Measurements from ENCODE around the gene PTPRM.

PTPRM gene

DNA sequence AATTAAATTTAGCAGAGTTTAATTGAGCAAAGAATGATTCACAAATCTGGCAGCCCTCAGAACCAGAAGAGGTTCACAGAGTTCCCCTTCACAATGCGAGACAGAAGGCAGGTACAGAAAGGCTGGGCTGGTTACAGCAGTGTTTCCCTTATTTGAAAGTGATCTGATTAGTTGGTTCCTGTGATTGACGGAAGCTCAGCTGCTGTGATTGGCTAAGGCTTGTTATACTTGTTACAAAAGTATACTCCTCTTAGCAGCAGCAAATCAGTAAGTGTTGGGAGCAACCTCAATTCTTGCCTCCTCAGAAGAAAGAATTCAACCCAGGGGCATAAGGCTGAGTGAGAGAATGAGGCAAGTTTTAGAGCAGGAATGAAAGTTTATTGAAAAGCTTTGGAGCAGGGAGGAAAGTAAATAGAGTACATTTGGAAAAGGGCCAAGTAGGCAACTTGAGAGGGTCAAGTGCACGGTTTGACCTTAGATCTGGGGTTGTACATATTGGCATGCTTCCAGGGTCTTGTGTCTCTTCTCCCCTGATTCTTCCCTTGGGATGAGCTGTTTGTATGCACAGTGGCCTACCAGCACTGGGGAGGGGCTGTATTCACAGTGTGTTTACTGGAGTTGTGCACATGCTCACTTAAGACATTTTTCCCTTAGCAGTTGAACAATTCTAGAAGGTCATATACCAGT is 610.4 kb downstream of the PTPRM start:
- no peak for TF ChIP-seq TAF1 (IDR thresholded peaks at IDR 0.05; ENCODE audit: low read depth, low read length)
- no peak for TF ChIP-seq PAX5 (IDR thresholded peaks at IDR 0.05; ENCODE audit: insufficient read depth, low read length, severe bottlenecking)
- TF ChIP-seq POLR2A (IDR thresholded peaks at IDR 0.05; ENCODE audit: low read depth, low read length), result no peak
- no peak for TF ChIP-seq POLR2AphosphoS5 (IDR thresholded peaks at IDR 0.05; ENCODE audit: low read depth, low read length)
- TF ChIP-seq POU2F2 (IDR thresholded peaks at IDR 0.05; ENCODE audit: low read depth, low read length), result no peak
- no peak for TF ChIP-seq SPI1 (IDR thresholded peaks at IDR 0.05; ENCODE audit: low read depth, low read length)
- FAIRE-seq (no peak), DNase-seq (ENCODE audit: insufficient read length, low spot score) (no peak)

GRCh38 chr18:8186413-8186812 is 619.3 kb downstream of the PTPRM start:
- FAIRE-seq, result no peak
- no peak for DNase-seq (ENCODE audit: insufficient read length, low spot score)
- no peak for TF ChIP-seq SPI1 (IDR thresholded peaks at IDR 0.05; ENCODE audit: low read depth, low read length)
- no peak for TF ChIP-seq POLR2AphosphoS5 (IDR thresholded peaks at IDR 0.05; ENCODE audit: low read depth, low read length)
- no peak for TF ChIP-seq PAX5 (IDR thresholded peaks at IDR 0.05; ENCODE audit: insufficient read depth, low read length, severe bottlenecking)
- TF ChIP-seq POLR2A (IDR thresholded peaks at IDR 0.05; ENCODE audit: low read depth, low read length), result no peak
- no peak for TF ChIP-seq TAF1 (IDR thresholded peaks at IDR 0.05; ENCODE audit: low read depth, low read length)
- TF ChIP-seq POU2F2 (IDR thresholded peaks at IDR 0.05; ENCODE audit: low read depth, low read length), result no peak

DNA sequence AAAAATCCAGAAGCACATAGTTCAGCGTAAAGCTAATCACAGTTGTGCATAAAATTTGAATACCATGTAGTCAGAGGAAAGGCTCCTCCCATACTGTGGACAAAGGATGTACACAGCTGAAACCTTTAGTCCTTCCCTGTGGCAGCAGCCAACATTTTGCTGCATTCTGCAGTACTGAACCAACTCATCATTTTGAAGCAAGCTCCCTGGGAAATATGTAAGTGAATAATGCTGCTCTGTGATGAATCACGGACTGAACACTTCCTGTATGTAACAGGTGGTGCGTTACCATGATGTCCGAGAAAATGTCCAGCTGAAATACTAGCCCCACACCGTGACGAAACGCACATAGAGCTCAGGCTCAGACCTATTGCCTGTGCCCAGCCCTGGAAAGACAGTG is 621.1 kb downstream of the PTPRM start:
- TF ChIP-seq POLR2A (IDR thresholded peaks at IDR 0.05; ENCODE audit: low read depth, low read length) (no peak), POU2F2 (IDR thresholded peaks at IDR 0.05; ENCODE audit: low read depth, low read length) (no peak), TAF1 (IDR thresholded peaks at IDR 0.05; ENCODE audit: low read depth, low read length) (no peak), POLR2AphosphoS5 (IDR thresholded peaks at IDR 0.05; ENCODE audit: low read depth, low read length) (no peak)
- FAIRE-seq (no peak), DNase-seq (ENCODE audit: insufficient read length, low spot score) (no peak)

DNA sequence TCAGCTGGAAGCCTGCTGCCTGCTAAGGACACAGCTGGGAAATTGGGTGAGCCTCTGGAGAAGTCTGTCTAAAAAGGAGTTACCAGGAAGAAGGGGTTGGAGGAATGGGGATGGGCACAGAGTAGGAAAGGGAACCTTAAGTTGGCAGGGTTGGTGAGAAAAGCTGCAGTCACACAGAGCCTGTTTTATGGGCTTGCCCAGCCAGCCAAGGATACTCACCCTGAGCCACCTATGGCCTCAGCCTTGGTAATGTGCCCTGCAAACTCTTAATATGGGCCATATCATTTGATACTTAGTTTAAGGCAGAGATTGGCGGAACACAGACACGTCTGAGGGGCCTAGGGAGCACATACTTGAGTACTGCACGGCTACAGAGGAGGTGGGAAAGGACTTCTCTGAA is 623.9 kb downstream of the PTPRM start:
- DNase-seq (ENCODE audit: insufficient read length, low spot score) (no peak), FAIRE-seq (no peak)
- TF ChIP-seq POU2F2 (IDR thresholded peaks at IDR 0.05; ENCODE audit: low read depth, low read length), result no peak
- no peak for TF ChIP-seq POLR2AphosphoS5 (IDR thresholded peaks at IDR 0.05; ENCODE audit: low read depth, low read length)
- no peak for TF ChIP-seq TAF1 (IDR thresholded peaks at IDR 0.05; ENCODE audit: low read depth, low read length)
- TF ChIP-seq POLR2A (IDR thresholded peaks at IDR 0.05; ENCODE audit: low read depth, low read length), result no peak

- no peak for FAIRE-seq
Observed at GRCh38 chr18:8194431-8194830, 627.3 kb downstream of the PTPRM start.

DNA sequence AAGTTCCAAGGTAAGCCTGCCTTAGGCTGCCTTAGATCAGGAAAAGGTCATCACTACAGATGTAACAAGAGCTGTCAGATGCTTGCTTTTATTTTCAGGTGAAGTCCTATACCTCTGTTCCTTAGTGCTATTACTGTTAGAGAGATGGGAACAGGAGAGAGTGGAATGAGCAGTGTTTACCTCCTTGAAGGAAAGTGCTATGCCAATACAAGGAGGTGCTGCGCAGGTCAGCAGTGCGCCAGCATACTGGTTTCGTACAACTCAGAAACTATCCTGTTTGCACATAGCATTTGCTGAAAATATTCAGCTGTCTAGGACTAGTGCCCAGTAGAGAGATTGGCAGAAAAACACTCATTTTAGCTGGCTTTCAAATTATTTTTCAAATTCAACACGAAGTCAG is 629.1 kb downstream of the PTPRM start:
- no peak for FAIRE-seq
- no peak for DNase-seq (ENCODE audit: insufficient read length, low spot score)
- TF ChIP-seq TAF1 (IDR thresholded peaks at IDR 0.05; ENCODE audit: low read depth, low read length), result no peak
- TF ChIP-seq PAX5 (IDR thresholded peaks at IDR 0.05; ENCODE audit: insufficient read depth, low read length, severe bottlenecking), result no peak
- no peak for TF ChIP-seq POLR2A (IDR thresholded peaks at IDR 0.05; ENCODE audit: low read depth, low read length)
- no peak for TF ChIP-seq SPI1 (IDR thresholded peaks at IDR 0.05; ENCODE audit: low read depth, low read length)
- TF ChIP-seq POU2F2 (IDR thresholded peaks at IDR 0.05; ENCODE audit: low read depth, low read length), result no peak
- TF ChIP-seq POLR2AphosphoS5 (IDR thresholded peaks at IDR 0.05; ENCODE audit: low read depth, low read length), result no peak

More at GRCh38 chr18:8194431-8194830, 627.3 kb downstream of the PTPRM start:
- DNase-seq (ENCODE audit: insufficient read length, low spot score), result no peak
- TF ChIP-seq POLR2AphosphoS5 (IDR thresholded peaks at IDR 0.05; ENCODE audit: low read depth, low read length), result no peak
- no peak for TF ChIP-seq SPI1 (IDR thresholded peaks at IDR 0.05; ENCODE audit: low read depth, low read length)
- no peak for TF ChIP-seq TAF1 (IDR thresholded peaks at IDR 0.05; ENCODE audit: low read depth, low read length)
- no peak for TF ChIP-seq POU2F2 (IDR thresholded peaks at IDR 0.05; ENCODE audit: low read depth, low read length)
- TF ChIP-seq POLR2A (IDR thresholded peaks at IDR 0.05; ENCODE audit: low read depth, low read length), result no peak
- TF ChIP-seq PAX5 (IDR thresholded peaks at IDR 0.05; ENCODE audit: insufficient read depth, low read length, severe bottlenecking), result no peak

- no peak for FAIRE-seq
- DNase-seq (ENCODE audit: insufficient read length, low spot score), result no peak
- TF ChIP-seq TAF1 (IDR thresholded peaks at IDR 0.05; ENCODE audit: low read depth, low read length) (no peak), POLR2AphosphoS5 (IDR thresholded peaks at IDR 0.05; ENCODE audit: low read depth, low read length) (no peak), POLR2A (IDR thresholded peaks at IDR 0.05; ENCODE audit: low read depth, low read length) (no peak), PAX5 (IDR thresholded peaks at IDR 0.05; ENCODE audit: insufficient read depth, low read length, severe bottlenecking) (no peak), SPI1 (IDR thresholded peaks at IDR 0.05; ENCODE audit: low read depth, low read length) (no peak), POU2F2 (IDR thresholded peaks at IDR 0.05; ENCODE audit: low read depth, low read length) (no peak)
Observed at GRCh38 chr18:8197499-8197898, 630.4 kb downstream of the PTPRM start.

DNA sequence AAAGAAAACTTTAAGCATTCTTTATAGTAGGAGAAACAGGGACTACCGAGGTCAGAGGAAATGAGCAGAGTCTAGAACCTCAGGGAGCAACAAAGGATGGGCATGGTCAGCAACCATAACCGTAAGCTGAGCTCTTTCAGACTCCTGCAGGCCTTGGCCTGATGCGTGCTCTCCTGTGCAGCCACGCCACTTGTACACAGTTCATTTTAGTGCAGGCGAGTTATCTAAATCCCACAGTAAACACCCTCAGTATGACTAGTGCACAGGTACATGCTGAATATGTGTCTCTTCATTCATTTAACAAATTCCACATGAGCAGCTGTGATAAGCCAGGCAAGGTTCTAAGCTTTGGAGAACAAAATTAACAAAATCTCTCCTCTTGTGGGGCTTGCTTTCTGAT is 640.9 kb downstream of the PTPRM start:
- no peak for TF ChIP-seq POU2F2 (IDR thresholded peaks at IDR 0.05; ENCODE audit: low read depth, low read length)
- no peak for TF ChIP-seq SPI1 (IDR thresholded peaks at IDR 0.05; ENCODE audit: low read depth, low read length)
- TF ChIP-seq PAX5 (IDR thresholded peaks at IDR 0.05; ENCODE audit: insufficient read depth, low read length, severe bottlenecking), result no peak
- no peak for TF ChIP-seq POLR2AphosphoS5 (IDR thresholded peaks at IDR 0.05; ENCODE audit: low read depth, low read length)
- TF ChIP-seq POLR2A (IDR thresholded peaks at IDR 0.05; ENCODE audit: low read depth, low read length), result no peak
- no peak for TF ChIP-seq TAF1 (IDR thresholded peaks at IDR 0.05; ENCODE audit: low read depth, low read length)
- no peak for DNase-seq (ENCODE audit: insufficient read length, low spot score)
- FAIRE-seq, result no peak

DNA sequence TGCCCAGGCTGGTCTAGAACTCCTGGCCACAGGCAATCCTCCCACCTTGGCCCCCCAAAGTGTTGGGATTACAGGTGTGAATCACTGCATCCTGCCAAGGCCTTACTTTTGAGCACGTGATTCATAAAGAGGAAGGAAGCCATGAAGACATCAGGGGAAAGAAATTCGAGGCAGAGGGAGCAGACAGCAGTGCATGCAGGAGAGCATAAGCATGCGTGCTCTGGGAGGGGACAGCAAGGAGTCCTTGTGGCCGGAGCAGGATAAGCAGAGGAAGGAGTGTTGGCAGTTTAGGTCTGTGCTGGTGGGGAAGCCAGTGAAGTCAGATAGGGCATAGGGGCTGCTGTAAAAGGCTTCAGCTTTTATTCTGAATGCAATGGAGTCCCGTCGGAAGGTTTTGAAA is 641.6 kb downstream of the PTPRM start:
- no peak for DNase-seq (ENCODE audit: insufficient read length, low spot score)
- TF ChIP-seq POLR2A (IDR thresholded peaks at IDR 0.05; ENCODE audit: low read depth, low read length), result no peak
- TF ChIP-seq SPI1 (IDR thresholded peaks at IDR 0.05; ENCODE audit: low read depth, low read length), result no peak
- no peak for TF ChIP-seq POU2F2 (IDR thresholded peaks at IDR 0.05; ENCODE audit: low read depth, low read length)
- no peak for TF ChIP-seq POLR2AphosphoS5 (IDR thresholded peaks at IDR 0.05; ENCODE audit: low read depth, low read length)
- TF ChIP-seq PAX5 (IDR thresholded peaks at IDR 0.05; ENCODE audit: insufficient read depth, low read length, severe bottlenecking), result no peak
- TF ChIP-seq TAF1 (IDR thresholded peaks at IDR 0.05; ENCODE audit: low read depth, low read length), result no peak
- FAIRE-seq, result no peak

All from GM12891 (cell line).